Measurements from ENCODE around the gene SLC22A4. TPM values are rescaled to one million over a fixed set of nuclear protein-coding genes. Genes with fewer than 3 reads are reported as not detected.

SLC22A4 gene
- polyA plus RNA-seq, 2 of the 4 experiments (the other 2 are of a cell fraction) = 3.2 to 4.6 TPM

DNA sequence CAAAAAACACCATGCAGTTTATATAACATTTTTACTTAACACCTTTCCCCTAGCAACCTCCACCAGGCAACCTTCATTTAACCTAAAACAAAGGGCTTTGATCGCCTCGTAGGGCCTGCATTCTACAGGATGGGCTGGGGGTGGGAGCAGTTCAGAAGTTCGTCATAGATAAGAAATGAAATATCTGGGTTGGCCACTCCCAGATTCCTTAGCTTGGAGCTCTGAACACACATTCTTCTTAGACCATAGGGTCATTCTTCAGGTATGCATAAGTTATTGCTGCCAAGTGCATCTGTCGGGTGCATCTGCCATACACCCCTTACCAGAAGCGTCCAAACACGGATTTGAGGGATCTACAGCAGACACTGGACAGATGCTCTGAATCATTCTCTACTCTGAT, 71.0 kb downstream of the SLC22A4 start:
- Histone ChIP-seq H3K4me1 (peaks cover 62% of the 10 kb centered on the region), H3K9me3 (peaks cover 7% of the 10 kb centered on the region; the same call in 1 of the 3 replicates), H3K27ac (peak overlapping the region; percentile 92 to 94), H3K4me3 (peak overlapping the region; percentile 17; the same call in 1 of the 3 replicates), H3K4me2 (peak overlapping the region; percentile 81)
- 4% methylated on average over 6 of the region's 6 CpGs for WGBS (ENCODE audit: missing lambda C conversion rate)
- no peak for FAIRE-seq
- peak; percentile 55 to 79 for ATAC-seq
- ChIA-PET CTCF (interaction anchor here (2.0 to 7.9 kb wide), 5 partner anchors 10 to 136 kb away, joined by 9 to 98 read pairs (median 9); no protein-coding TSS in a partner anchor), POLR2A (interaction anchor here (0.7 to 6.7 kb wide), 8 partner anchors 9 to 1609 kb away, joined by 3 to 81 read pairs (median 4); partner anchors contain the start of genes IRF1 and SLC22A4)
- peak; percentile 65 to 95 for DNase-seq (ENCODE audit: low read depth in 1 of 2, low spot score in 1 of 2)
- TF ChIP-seq HOXA7 (CRISPR knock-in tag; IDR thresholded peaks at IDR 0.05) (no peak), ZFP36 (IDR thresholded peaks at IDR 0.05; ENCODE audit: borderline replicate concordance, partially characterized antibody) (no peak), PHF8 (IDR thresholded peaks at IDR 0.05; ENCODE audit: borderline replicate concordance, low read depth) (no peak), CEBPB (IDR thresholded peaks at IDR 0.05) (peak in 1 of 2 experiments; percentile 52; a peak in 1 of 4 replicates), HOXB13 (CRISPR knock-in tag; IDR thresholded peaks at IDR 0.05; ENCODE audit: low read depth) (no peak), EP300 (IDR thresholded peaks at IDR 0.05) (peak; percentile 75 to 90; a peak in 3 of 5 replicates), HDAC2 (IDR thresholded peaks at IDR 0.05) (no peak), MAFK (IDR thresholded peaks at IDR 0.05; ENCODE audit: partially characterized antibody) (no peak), PBX3 (IDR thresholded peaks at IDR 0.05) (no peak), FOSL2 (IDR thresholded peaks at IDR 0.05) (no peak), FOSL2 (CRISPR knock-in tag; IDR thresholded peaks at IDR 0.05) (peak; percentile 72), HOXB5 (CRISPR knock-in tag; IDR thresholded peaks at IDR 0.05) (peak; percentile 49), SMC3 (IDR thresholded peaks at IDR 0.05) (0 out of 3 replicates have a peak, but pooled peaks have one; percentile 18), NPAS2 (CRISPR knock-in tag; IDR thresholded peaks at IDR 0.05; ENCODE audit: borderline replicate concordance) (no peak), BCL3 (IDR thresholded peaks at IDR 0.05) (0 out of 3 replicates have a peak, but pooled peaks have one; percentile 19), JUNB (IDR thresholded peaks at IDR 0.05) (peak; percentile 62; the same call in 1 of the 2 replicates), FOSB (CRISPR knock-in tag; IDR thresholded peaks at IDR 0.05) (no peak), ESRRA (IDR thresholded peaks at IDR 0.05; ENCODE audit: borderline replicate concordance, low read length) (no peak), JUN (IDR thresholded peaks at IDR 0.05) (peak; percentile 53 to 59; a peak in 4 of 5 replicates), POLR2A (IDR thresholded peaks at IDR 0.05; ENCODE audit: low read length) (no peak), SREBF2 (IDR thresholded peaks at IDR 0.05) (no peak), NFE2L2 (conservative IDR thresholded peaks at IDR 0.05; ENCODE audit: low read length) (no peak), ZSCAN20 (CRISPR knock-in tag; IDR thresholded peaks at IDR 0.05) (no peak), FOXS1 (CRISPR knock-in tag; IDR thresholded peaks at IDR 0.05) (no peak), POLR2AphosphoS2 (conservative IDR thresholded peaks at IDR 0.05; ENCODE audit: low read length) (no peak), RFX5 (IDR thresholded peaks at IDR 0.05) (no peak), CTCF (IDR thresholded peaks at IDR 0.05) (no peak), NR3C1 (IDR thresholded peaks at IDR 0.05) (no peak), RARB (CRISPR knock-in tag; IDR thresholded peaks at IDR 0.05) (no peak), CHD4 (IDR thresholded peaks at IDR 0.05; ENCODE audit: borderline replicate concordance) (no peak)
- TF ChIP-seq, protein P1, sequence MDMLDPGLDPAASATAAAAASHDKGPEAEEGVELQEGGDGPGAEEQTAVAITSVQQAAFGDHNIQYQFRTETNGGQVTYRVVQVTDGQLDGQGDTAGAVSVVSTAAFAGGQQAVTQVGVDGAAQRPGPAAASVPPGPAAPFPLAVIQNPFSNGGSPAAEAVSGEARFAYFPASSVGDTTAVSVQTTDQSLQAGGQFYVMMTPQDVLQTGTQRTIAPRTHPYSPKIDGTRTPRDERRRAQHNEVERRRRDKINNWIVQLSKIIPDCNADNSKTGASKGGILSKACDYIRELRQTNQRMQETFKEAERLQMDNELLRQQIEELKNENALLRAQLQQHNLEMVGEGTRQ (IDR thresholded peaks at IDR 0.05) = no peak
- TF ChIP-seq, protein P2, sequence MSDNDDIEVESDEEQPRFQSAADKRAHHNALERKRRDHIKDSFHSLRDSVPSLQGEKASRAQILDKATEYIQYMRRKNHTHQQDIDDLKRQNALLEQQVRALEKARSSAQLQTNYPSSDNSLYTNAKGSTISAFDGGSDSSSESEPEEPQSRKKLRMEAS (IDR thresholded peaks at IDR 0.05) = peak; percentile 71
- TF ChIP-seq, protein P3, sequence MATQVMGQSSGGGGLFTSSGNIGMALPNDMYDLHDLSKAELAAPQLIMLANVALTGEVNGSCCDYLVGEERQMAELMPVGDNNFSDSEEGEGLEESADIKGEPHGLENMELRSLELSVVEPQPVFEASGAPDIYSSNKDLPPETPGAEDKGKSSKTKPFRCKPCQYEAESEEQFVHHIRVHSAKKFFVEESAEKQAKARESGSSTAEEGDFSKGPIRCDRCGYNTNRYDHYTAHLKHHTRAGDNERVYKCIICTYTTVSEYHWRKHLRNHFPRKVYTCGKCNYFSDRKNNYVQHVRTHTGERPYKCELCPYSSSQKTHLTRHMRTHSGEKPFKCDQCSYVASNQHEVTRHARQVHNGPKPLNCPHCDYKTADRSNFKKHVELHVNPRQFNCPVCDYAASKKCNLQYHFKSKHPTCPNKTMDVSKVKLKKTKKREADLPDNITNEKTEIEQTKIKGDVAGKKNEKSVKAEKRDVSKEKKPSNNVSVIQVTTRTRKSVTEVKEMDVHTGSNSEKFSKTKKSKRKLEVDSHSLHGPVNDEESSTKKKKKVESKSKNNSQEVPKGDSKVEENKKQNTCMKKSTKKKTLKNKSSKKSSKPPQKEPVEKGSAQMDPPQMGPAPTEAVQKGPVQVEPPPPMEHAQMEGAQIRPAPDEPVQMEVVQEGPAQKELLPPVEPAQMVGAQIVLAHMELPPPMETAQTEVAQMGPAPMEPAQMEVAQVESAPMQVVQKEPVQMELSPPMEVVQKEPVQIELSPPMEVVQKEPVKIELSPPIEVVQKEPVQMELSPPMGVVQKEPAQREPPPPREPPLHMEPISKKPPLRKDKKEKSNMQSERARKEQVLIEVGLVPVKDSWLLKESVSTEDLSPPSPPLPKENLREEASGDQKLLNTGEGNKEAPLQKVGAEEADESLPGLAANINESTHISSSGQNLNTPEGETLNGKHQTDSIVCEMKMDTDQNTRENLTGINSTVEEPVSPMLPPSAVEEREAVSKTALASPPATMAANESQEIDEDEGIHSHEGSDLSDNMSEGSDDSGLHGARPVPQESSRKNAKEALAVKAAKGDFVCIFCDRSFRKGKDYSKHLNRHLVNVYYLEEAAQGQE (IDR thresholded peaks at IDR 0.05) = no peak
- TF ChIP-seq, protein P4, sequence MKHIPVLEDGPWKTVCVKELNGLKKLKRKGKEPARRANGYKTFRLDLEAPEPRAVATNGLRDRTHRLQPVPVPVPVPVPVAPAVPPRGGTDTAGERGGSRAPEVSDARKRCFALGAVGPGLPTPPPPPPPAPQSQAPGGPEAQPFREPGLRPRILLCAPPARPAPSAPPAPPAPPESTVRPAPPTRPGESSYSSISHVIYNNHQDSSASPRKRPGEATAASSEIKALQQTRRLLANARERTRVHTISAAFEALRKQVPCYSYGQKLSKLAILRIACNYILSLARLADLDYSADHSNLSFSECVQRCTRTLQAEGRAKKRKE (CRISPR knock-in tag; IDR thresholded peaks at IDR 0.05; ENCODE audit: low read depth) = no peak

Measured in A549 (cell line).